ENCODE data around the gene PLEK. TPM values are rescaled to one million over a fixed set of nuclear protein-coding genes. Genes with fewer than 3 reads are reported as not detected.
"Not testable (repeated sequence)": the region's sequence is repeated elsewhere in the genome, so short reads cannot be mapped to it uniquely, and the experiment has no call there.

The PLEK gene
- total RNA-seq, 1 experiment from 2014 or later = not detected

- no peaks in the 10 kb centered on the region for H3K27me3 ChIP-seq (replicated peaks)
- no peaks in the 10 kb centered on the region for H3K36me3 ChIP-seq
- H3K9me3 ChIP-seq (replicated peaks) = no peaks in the 10 kb centered on the region
- no peak for DNase-seq (ENCODE audit: low read depth in 1 of 2, low spot score in 2 of 2)
- H3K4me3 ChIP-seq = no peak overlapping the region
- no peaks in the 10 kb centered on the region for H3K4me1 ChIP-seq (replicated peaks)
- H3K27ac ChIP-seq = no peak overlapping the region
Measured at GRCh38 chr2:68362749-68363148, 2.3 kb upstream of the PLEK start.

GRCh38 chr2:68363721-68364120, 1.4 kb upstream of the PLEK start:
- no peak overlapping the region for H3K27ac ChIP-seq
- no peaks in the 10 kb centered on the region for H3K27me3 ChIP-seq (replicated peaks)
- H3K4me1 ChIP-seq (replicated peaks) = no peaks in the 10 kb centered on the region
- DNase-seq (ENCODE audit: low read depth in 1 of 2, low spot score in 2 of 2) = no peak
- no peaks in the 10 kb centered on the region for H3K9me3 ChIP-seq (replicated peaks)
- H3K36me3 ChIP-seq = no peaks in the 10 kb centered on the region
- H3K4me3 ChIP-seq = no peak overlapping the region

GRCh38 chr2:68366083-68366560, 1.0 kb downstream of the PLEK start:
- Histone ChIP-seq H3K4me3 (no peak overlapping the region), H3K4me1 (replicated peaks) (no peaks in the 10 kb centered on the region), H3K36me3 (no peaks in the 10 kb centered on the region), H3K27ac (no peak overlapping the region), H3K9me3 (replicated peaks) (no peaks in the 10 kb centered on the region), H3K27me3 (replicated peaks) (no peaks in the 10 kb centered on the region)
- DNase-seq (ENCODE audit: low read depth in 1 of 2, low spot score in 2 of 2) = no peak

- no peak for DNase-seq (ENCODE audit: low read depth in 1 of 2, low spot score in 2 of 2)
- H3K27me3 ChIP-seq (replicated peaks) = no peaks in the 10 kb centered on the region
- H3K4me3 ChIP-seq = no peak overlapping the region
- H3K9me3 ChIP-seq (replicated peaks) = no peaks in the 10 kb centered on the region
- no peak overlapping the region for H3K27ac ChIP-seq
- H3K36me3 ChIP-seq = no peaks in the 10 kb centered on the region
- no peaks in the 10 kb centered on the region for H3K4me1 ChIP-seq (replicated peaks)
Measured at GRCh38 chr2:68367953-68368653, 3.0 kb downstream of the PLEK start.

GRCh38 chr2:68368654-68369336, 3.7 kb downstream of the PLEK start:
- Histone ChIP-seq H3K36me3 (no peaks in the 10 kb centered on the region), H3K4me3 (no peak overlapping the region), H3K27ac (no peak overlapping the region), H3K9me3 (replicated peaks) (no peaks in the 10 kb centered on the region), H3K4me1 (replicated peaks) (no peaks in the 10 kb centered on the region), H3K27me3 (replicated peaks) (no peaks in the 10 kb centered on the region)
- no peak for DNase-seq (ENCODE audit: low read depth in 1 of 2, low spot score in 2 of 2)

GRCh38 chr2:68369337-68369734, 4.3 kb downstream of the PLEK start:
- H3K36me3 ChIP-seq = no peaks in the 10 kb centered on the region
- no peak overlapping the region for H3K4me3 ChIP-seq
- no peaks in the 10 kb centered on the region for H3K4me1 ChIP-seq (replicated peaks)
- H3K27me3 ChIP-seq (replicated peaks) = no peaks in the 10 kb centered on the region
- H3K27ac ChIP-seq = no peak overlapping the region
- H3K9me3 ChIP-seq (replicated peaks) = no peaks in the 10 kb centered on the region
- DNase-seq (ENCODE audit: low read depth in 1 of 2, low spot score in 2 of 2) = no peak

GRCh38 chr2:68371138-68371537, 6.1 kb downstream of the PLEK start:
- Histone ChIP-seq H3K9me3 (replicated peaks) (no peaks in the 10 kb centered on the region), H3K27me3 (replicated peaks) (no peaks in the 10 kb centered on the region), H3K4me1 (replicated peaks) (no peaks in the 10 kb centered on the region), H3K27ac (no peak overlapping the region), H3K36me3 (no peaks in the 10 kb centered on the region), H3K4me3 (no peak overlapping the region)
- no peak for DNase-seq (ENCODE audit: low read depth in 1 of 2, low spot score in 2 of 2)

GRCh38 chr2:68371581-68371980, 6.5 kb downstream of the PLEK start:
- no peak overlapping the region for H3K27ac ChIP-seq
- H3K27me3 ChIP-seq (replicated peaks) = no peaks in the 10 kb centered on the region
- no peaks in the 10 kb centered on the region for H3K9me3 ChIP-seq (replicated peaks)
- no peaks in the 10 kb centered on the region for H3K36me3 ChIP-seq
- no peak for DNase-seq (ENCODE audit: low read depth in 1 of 2, low spot score in 2 of 2)
- no peak overlapping the region for H3K4me3 ChIP-seq
- no peaks in the 10 kb centered on the region for H3K4me1 ChIP-seq (replicated peaks)

GRCh38 chr2:68372485-68372884, 7.4 kb downstream of the PLEK start:
- Histone ChIP-seq H3K9me3 (replicated peaks) (no peaks in the 10 kb centered on the region), H3K4me1 (replicated peaks) (no peaks in the 10 kb centered on the region), H3K27me3 (replicated peaks) (no peaks in the 10 kb centered on the region), H3K36me3 (no peaks in the 10 kb centered on the region), H3K27ac (no peak overlapping the region), H3K4me3 (no peak overlapping the region)
- no peak for DNase-seq (ENCODE audit: low read depth in 1 of 2, low spot score in 2 of 2)

- DNase-seq (ENCODE audit: low read depth in 1 of 2, low spot score in 2 of 2) = no peak
- Histone ChIP-seq H3K4me1 (replicated peaks) (no peaks in the 10 kb centered on the region), H3K4me3 (no peak overlapping the region), H3K36me3 (no peaks in the 10 kb centered on the region), H3K27ac (no peak overlapping the region), H3K9me3 (replicated peaks) (no peaks in the 10 kb centered on the region), H3K27me3 (replicated peaks) (no peaks in the 10 kb centered on the region)
Measured at GRCh38 chr2:68374184-68374583, 9.1 kb downstream of the PLEK start.

GRCh38 chr2:68375582-68375981, 10.5 kb downstream of the PLEK start:
- Histone ChIP-seq H3K27ac (no peak overlapping the region), H3K9me3 (replicated peaks) (no peaks in the 10 kb centered on the region), H3K4me3 (no peak overlapping the region), H3K36me3 (no peaks in the 10 kb centered on the region), H3K4me1 (replicated peaks) (no peaks in the 10 kb centered on the region), H3K27me3 (replicated peaks) (no peaks in the 10 kb centered on the region)
- no peak for DNase-seq (ENCODE audit: low read depth in 1 of 2, low spot score in 2 of 2)

GRCh38 chr2:68377137-68377780, 12.2 kb downstream of the PLEK start:
- H3K9me3 ChIP-seq (replicated peaks) = no peaks in the 10 kb centered on the region
- H3K36me3 ChIP-seq = no peaks in the 10 kb centered on the region
- no peaks in the 10 kb centered on the region for H3K4me1 ChIP-seq (replicated peaks)
- DNase-seq (ENCODE audit: low read depth in 1 of 2, low spot score in 2 of 2) = no peak
- no peak overlapping the region for H3K4me3 ChIP-seq
- H3K27me3 ChIP-seq (replicated peaks) = no peaks in the 10 kb centered on the region
- no peak overlapping the region for H3K27ac ChIP-seq

- H3K4me1 ChIP-seq (replicated peaks); H3K36me3 ChIP-seq; H3K9me3 ChIP-seq (replicated peaks); H3K27ac ChIP-seq; H3K4me3 ChIP-seq; DNase-seq (ENCODE audit: low read depth in 1 of 2, low spot score in 2 of 2); H3K27me3 ChIP-seq (replicated peaks): not testable (repeated sequence)
Measured at GRCh38 chr2:68378779-68379178, 13.7 kb downstream of the PLEK start.

GRCh38 chr2:68379184-68379708, 14.2 kb downstream of the PLEK start:
- Histone ChIP-seq H3K27ac (no peak overlapping the region), H3K4me1 (replicated peaks) (no peaks in the 10 kb centered on the region), H3K36me3 (no peaks in the 10 kb centered on the region), H3K4me3 (no peak overlapping the region), H3K9me3 (replicated peaks) (no peaks in the 10 kb centered on the region), H3K27me3 (replicated peaks) (no peaks in the 10 kb centered on the region)
- no peak for DNase-seq (ENCODE audit: low read depth in 1 of 2, low spot score in 2 of 2)

Measured in SJSA1 (cell line).